ENCODE results near the gene GLE1.
A peak's percentile ranks its signal among the peaks of the same experiment; 100 is the strongest.

GLE1 gene

GRCh38 chr9:128551657-128552152 lies 47.2 kb downstream of the GLE1 start:
- Histone ChIP-seq H3K79me1 (ENCODE audit: low read length) (peaks cover 12% of the 10 kb centered on the region), H3K36me3 (ENCODE audit: control insufficient read depth in 1 of 2, insufficient read depth in 2 of 2, low read length in 2 of 2) (no peaks in the 10 kb centered on the region), H3K4ac (ENCODE audit: low read depth, low read length) (no peak overlapping the region)

GRCh38 chr9:128552153-128552743 lies 47.7 kb downstream of the GLE1 start, which contains the start of gene SPTAN1:
Gene SPTAN1, plus strand, starts transcription at chr9:128552587. Its CDS starts 14,154 bp downstream, at chr9:128566741.
- Histone ChIP-seq H2BK5ac (ENCODE audit: low read depth, low read length, poor library complexity) (peak within 1 kb of the TSS; percentile 84), H3K36me3 (ENCODE audit: control insufficient read depth in 1 of 2, insufficient read depth in 2 of 2, low read length in 2 of 2) (no peaks in the 10 kb centered on the region), H4K8ac (ENCODE audit: low read depth, low read length) (peak within 1 kb of the TSS; percentile 93), H2BK120ac (ENCODE audit: insufficient read depth, low read length, poor library complexity) (peak within 1 kb of the TSS; percentile 64), H2AFZ (ENCODE audit: insufficient read depth, low read length, poor library complexity) (peak within 1 kb of the TSS; percentile 97), H2BK12ac (ENCODE audit: low read length) (no peak within 1 kb of the TSS), H3K14ac (ENCODE audit: low read length) (peak within 1 kb of the TSS; percentile 91), H3K18ac (ENCODE audit: low read length) (peak within 1 kb of the TSS; percentile 88), H2AK5ac (ENCODE audit: low read length) (peak within 1 kb of the TSS; percentile 54), H4K91ac (ENCODE audit: low read depth, low read length) (peak within 1 kb of the TSS; percentile 83), H3K79me1 (ENCODE audit: low read length) (peaks cover 12% of the 10 kb centered on the region), H3K23ac (ENCODE audit: low read length) (no peak within 1 kb of the TSS), H4K12ac (ENCODE audit: low read depth, low read length) (peak within 1 kb of the TSS; percentile 71), H3K4me1 (ENCODE audit: control insufficient read depth in 1 of 2, insufficient read depth in 2 of 2, low read length in 2 of 2) (peaks cover 6 to 10% of the 10 kb centered on the region in 2 experiments), H3K4me3 (ENCODE audit: low read depth, low read length) (peak within 1 kb of the TSS; percentile 97), H3K27me3 (ENCODE audit: insufficient read depth, low read length) (no peaks in the 10 kb centered on the region), H3K9me3 (ENCODE audit: insufficient read depth, low read depth, low read length) (no peaks in the 10 kb centered on the region), H3K27ac (ENCODE audit: low read depth, low read length) (peak within 1 kb of the TSS; percentile 88), H3K9ac (ENCODE audit: low read length) (peak within 1 kb of the TSS; percentile 77), H3K4me2 (ENCODE audit: low read length) (peak within 1 kb of the TSS; percentile 93), H3K4ac (ENCODE audit: low read depth, low read length) (peak within 1 kb of the TSS; percentile 77), H3K79me2 (ENCODE audit: control insufficient read depth, insufficient read depth, low read length, poor library complexity) (peaks cover 7% of the 10 kb centered on the region)
- no CpG with 5 or more reads among the region's 81 CpGs for WGBS (ENCODE audit: extremely low coverage, insufficient coverage, insufficient read length)
- peak; percentile 64 to 93 for DNase-seq

More at GRCh38 chr9:128551657-128552152, 47.2 kb downstream of the GLE1 start:
- Histone ChIP-seq H4K12ac (ENCODE audit: low read depth, low read length) (peak overlapping the region; percentile 6), H2BK12ac (ENCODE audit: low read length) (no peak overlapping the region), H3K4me2 (ENCODE audit: low read length) (peak overlapping the region; percentile 93), H3K79me2 (ENCODE audit: control insufficient read depth, insufficient read depth, low read length, poor library complexity) (peaks cover 7% of the 10 kb centered on the region), H2BK120ac (ENCODE audit: insufficient read depth, low read length, poor library complexity) (peak overlapping the region; percentile 7), H3K9ac (ENCODE audit: low read length) (peak overlapping the region; percentile 54), H4K8ac (ENCODE audit: low read depth, low read length) (peak overlapping the region; percentile 93), H3K4me3 (ENCODE audit: low read depth, low read length) (peak overlapping the region; percentile 97), H3K4me1 (ENCODE audit: control insufficient read depth in 1 of 2, insufficient read depth in 2 of 2, low read length in 2 of 2) (peaks cover 6 to 10% of the 10 kb centered on the region in 2 experiments), H3K27me3 (ENCODE audit: insufficient read depth, low read length) (no peaks in the 10 kb centered on the region), H3K14ac (ENCODE audit: low read length) (peak overlapping the region; percentile 18), H3K27ac (ENCODE audit: low read depth, low read length) (peak overlapping the region; percentile 24), H3K9me3 (ENCODE audit: insufficient read depth, low read depth, low read length) (no peaks in the 10 kb centered on the region), H3K18ac (ENCODE audit: low read length) (no peak overlapping the region), H4K91ac (ENCODE audit: low read depth, low read length) (peak overlapping the region; percentile 33), H2AFZ (ENCODE audit: insufficient read depth, low read length, poor library complexity) (peak overlapping the region; percentile 33), H2BK5ac (ENCODE audit: low read depth, low read length, poor library complexity) (no peak overlapping the region), H3K23ac (ENCODE audit: low read length) (no peak overlapping the region), H2AK5ac (ENCODE audit: low read length) (no peak overlapping the region)
- DNase-seq: no peak
- no CpG with 5 or more reads among the region's 22 CpGs for WGBS (ENCODE audit: extremely low coverage, insufficient coverage, insufficient read length)

- Histone ChIP-seq H2BK12ac (ENCODE audit: low read length) (no peak overlapping the region), H3K36me3 (ENCODE audit: control insufficient read depth in 1 of 2, insufficient read depth in 2 of 2, low read length in 2 of 2) (no peaks in the 10 kb centered on the region), H4K8ac (ENCODE audit: low read depth, low read length) (peak overlapping the region; percentile 89), H3K18ac (ENCODE audit: low read length) (peak overlapping the region; percentile 88), H2AFZ (ENCODE audit: insufficient read depth, low read length, poor library complexity) (peak overlapping the region; percentile 97), H2BK120ac (ENCODE audit: insufficient read depth, low read length, poor library complexity) (peak overlapping the region; percentile 64), H2AK5ac (ENCODE audit: low read length) (peak overlapping the region; percentile 54), H3K79me2 (ENCODE audit: control insufficient read depth, insufficient read depth, low read length, poor library complexity) (peaks cover 7% of the 10 kb centered on the region), H3K4me2 (ENCODE audit: low read length) (peak overlapping the region; percentile 76), H3K27me3 (ENCODE audit: insufficient read depth, low read length) (no peaks in the 10 kb centered on the region), H3K23ac (ENCODE audit: low read length) (no peak overlapping the region), H3K27ac (ENCODE audit: low read depth, low read length) (peak overlapping the region; percentile 88), H4K91ac (ENCODE audit: low read depth, low read length) (peak overlapping the region; percentile 83), H3K4me3 (ENCODE audit: low read depth, low read length) (peak overlapping the region; percentile 87), H3K9me3 (ENCODE audit: insufficient read depth, low read depth, low read length) (no peaks in the 10 kb centered on the region), H4K12ac (ENCODE audit: low read depth, low read length) (peak overlapping the region; percentile 71), H3K79me1 (ENCODE audit: low read length) (peaks cover 12% of the 10 kb centered on the region), H3K4ac (ENCODE audit: low read depth, low read length) (peak overlapping the region; percentile 77), H3K4me1 (ENCODE audit: control insufficient read depth in 1 of 2, insufficient read depth in 2 of 2, low read length in 2 of 2) (peaks cover 6 to 10% of the 10 kb centered on the region in 2 experiments), H3K14ac (ENCODE audit: low read length) (peak overlapping the region; percentile 91), H2BK5ac (ENCODE audit: low read depth, low read length, poor library complexity) (peak overlapping the region; percentile 84), H3K9ac (ENCODE audit: low read length) (peak overlapping the region; percentile 73)
- DNase-seq: peak in 1 of 2 donors; percentile 41
- no CpG with 5 or more reads among the region's 59 CpGs for WGBS (ENCODE audit: extremely low coverage, insufficient coverage, insufficient read length)
These were observed 48.4 kb downstream of the GLE1 start for GRCh38 chr9:128552744-128553440.

GRCh38 chr9:128553728-128554127 lies 49.2 kb downstream of the GLE1 start:
- H3K23ac ChIP-seq (ENCODE audit: low read length): no peak overlapping the region
- H4K91ac ChIP-seq (ENCODE audit: low read depth, low read length): no peak overlapping the region
- WGBS (ENCODE audit: extremely low coverage, insufficient coverage, insufficient read length): no CpG with 5 or more reads among the region's 6 CpGs
- H3K18ac ChIP-seq (ENCODE audit: low read length): no peak overlapping the region
- H2AK5ac ChIP-seq (ENCODE audit: low read length): no peak overlapping the region
- H3K4me3 ChIP-seq (ENCODE audit: low read depth, low read length): no peak overlapping the region
- H4K8ac ChIP-seq (ENCODE audit: low read depth, low read length): no peak overlapping the region
- no peak overlapping the region for H3K9ac ChIP-seq (ENCODE audit: low read length)
- peak overlapping the region; percentile 41 for H3K4ac ChIP-seq (ENCODE audit: low read depth, low read length)
- no peak overlapping the region for H4K12ac ChIP-seq (ENCODE audit: low read depth, low read length)
- no peak overlapping the region for H3K27ac ChIP-seq (ENCODE audit: low read depth, low read length)
- H3K4me1 ChIP-seq (ENCODE audit: control insufficient read depth in 1 of 2, insufficient read depth in 2 of 2, low read length in 2 of 2): peaks cover 10 to 14% of the 10 kb centered on the region in 2 experiments
- peak overlapping the region; percentile 43 for H3K4me2 ChIP-seq (ENCODE audit: low read length)
- DNase-seq: peak in 1 of 2 donors; percentile 17
- H3K27me3 ChIP-seq (ENCODE audit: insufficient read depth, low read length): no peaks in the 10 kb centered on the region
- H3K36me3 ChIP-seq (ENCODE audit: control insufficient read depth in 1 of 2, insufficient read depth in 2 of 2, low read length in 2 of 2): no peaks in the 10 kb centered on the region
- no peak overlapping the region for H2AFZ ChIP-seq (ENCODE audit: insufficient read depth, low read length, poor library complexity)
- H2BK120ac ChIP-seq (ENCODE audit: insufficient read depth, low read length, poor library complexity): no peak overlapping the region
- H3K9me3 ChIP-seq (ENCODE audit: insufficient read depth, low read depth, low read length): no peaks in the 10 kb centered on the region
- no peak overlapping the region for H2BK5ac ChIP-seq (ENCODE audit: low read depth, low read length, poor library complexity)
- H2BK12ac ChIP-seq (ENCODE audit: low read length): no peak overlapping the region
- no peak overlapping the region for H3K14ac ChIP-seq (ENCODE audit: low read length)
- peaks cover 8% of the 10 kb centered on the region for H3K79me2 ChIP-seq (ENCODE audit: control insufficient read depth, insufficient read depth, low read length, poor library complexity)
- peaks cover 12% of the 10 kb centered on the region for H3K79me1 ChIP-seq (ENCODE audit: low read length)
